GM19455 (cell line): ENCODE data around the gene EPS8L3.
"Not testable (repeated sequence)": the region's sequence is repeated elsewhere in the genome, so short reads cannot be mapped to it uniquely, and the experiment has no call there.

ENCODE experiments used
- ATAC-seq: cut with Tn5 transposase; IDR thresholded peaks from one replicate; pipeline ENCODE4 v1.9.1; 2021; ENCODE audit not compliant: unreplicated experiment

Gene EPS8L3

GRCh38 chr1:109780982-109781381, 17.3 kb upstream of the EPS8L3 start:
- ATAC-seq, result no peak

GRCh38 chr1:109777980-109778625, 14.4 kb upstream of the EPS8L3 start:
- no peak for ATAC-seq

- ATAC-seq, result no peak
Observed at GRCh38 chr1:109777436-109777835, 13.7 kb upstream of the EPS8L3 start.

- ATAC-seq, result no peak
Observed at GRCh38 chr1:109776911-109777310, 13.2 kb upstream of the EPS8L3 start.

GRCh38 chr1:109776206-109776835, 12.6 kb upstream of the EPS8L3 start:
- no peak for ATAC-seq

GRCh38 chr1:109775398-109775797, 11.7 kb upstream of the EPS8L3 start:
- no peak for ATAC-seq

GRCh38 chr1:109773900-109774485, 10.3 kb upstream of the EPS8L3 start:
- ATAC-seq, result no peak

GRCh38 chr1:109773203-109773899, 9.6 kb upstream of the EPS8L3 start:
- ATAC-seq, result no peak

- no peak for ATAC-seq
Observed at GRCh38 chr1:109772658-109773202, 9.0 kb upstream of the EPS8L3 start.

- no peak for ATAC-seq
Observed at GRCh38 chr1:109771712-109772657, 8.3 kb upstream of the EPS8L3 start.

- no peak for ATAC-seq
Observed at GRCh38 chr1:109770331-109771095, 6.8 kb upstream of the EPS8L3 start.

GRCh38 chr1:109769330-109770078, 5.8 kb upstream of the EPS8L3 start:
- ATAC-seq, result no peak

- ATAC-seq, result no peak
Observed at GRCh38 chr1:109768820-109769219, 5.1 kb upstream of the EPS8L3 start.

GRCh38 chr1:109768335-109768650, 4.6 kb upstream of the EPS8L3 start:
- ATAC-seq, result no peak

GRCh38 chr1:109767637-109768334, 4.1 kb upstream of the EPS8L3 start:
- no peak for ATAC-seq

- not testable (repeated sequence) for ATAC-seq
Observed at GRCh38 chr1:109766991-109767636, 3.4 kb upstream of the EPS8L3 start.

- no peak for ATAC-seq
Observed at GRCh38 chr1:109765896-109766615, 2.3 kb upstream of the EPS8L3 start.

GRCh38 chr1:109765483-109765815, 1.7 kb upstream of the EPS8L3 start:
- no peak for ATAC-seq
